A549 (cell line): Measurements from ENCODE around the gene PSMA7. TPM values are rescaled to one million over a fixed set of nuclear protein-coding genes. Genes with fewer than 3 reads are reported as not detected.
A peak's percentile ranks its signal among the peaks of the same experiment; 100 is the strongest.

Experiments
- ATAC-seq, 2 experiments: fragments of 200-7000 bp in 1 of 2; fragments of >200 bp in 1 of 2; cut with Nextera tagmentation in 1 of 2; cut with Tn5 transposase in 1 of 2; 3 replicates each; pipeline versions ENCODE4 v1.8.0 to v1.9.1; 2018 to 2020; ENCODE audit warnings: mild to moderate bottlenecking in 1 of 2, moderate library complexity in 1 of 2
- CTCF ChIA-PET: fragments of 300-600 bp; sonication (Branson Sonifier 250); formaldehyde crosslinking; extraction: SDS; loops from one replicate; lab custom pipeline; 2021; ENCODE audit warnings: antibody characterized with exemption, inconsistent platforms; lab: Yijun Ruan, JAX
- POLR2A ChIA-PET: fragments of 350-600 bp; formaldehyde crosslinking; extraction: SDS; loops from one replicate; lab custom pipeline; 2021; ENCODE audit warnings: antibody characterized with exemption, inconsistent platforms; lab: Yijun Ruan, JAX
- DNase-seq, 2 experiments: peaks; one replicate each; pipeline versions ENCODE4 v3.0.0 to v3.0.0-alpha.2; 2011 to 2016; ENCODE audit warnings: low read depth in 1 of 2, low spot score in 1 of 2
- FAIRE-seq: peaks from 2 replicates; lab custom pipeline; 2011; peaks lifted over from hg19 to GRCh38; lab: Jason Lieb, UNC
- H3K27ac ChIP-seq, 2 experiments: fragments of >200 bp; sonication (Bioruptor Twin); formaldehyde crosslinking; 3 replicates each; pipeline ENCODE4 v1.5.1; 2016 to 2017
- H3K4me1 ChIP-seq: fragments of >200 bp; sonication (Bioruptor Twin); formaldehyde crosslinking; 3 replicates; pipeline ENCODE4 v1.6.1; 2016
- H3K4me2 ChIP-seq: fragments of >200 bp; sonication (Bioruptor Twin); formaldehyde crosslinking; 3 replicates; pipeline ENCODE4 v1.6.1; 2016
- H3K4me3 ChIP-seq: fragments of >200 bp; sonication (Bioruptor Twin); formaldehyde crosslinking; 3 replicates; pipeline ENCODE4 v1.5.1; 2016
- H3K9me3 ChIP-seq: fragments of >200 bp; sonication (Bioruptor Twin); formaldehyde crosslinking; 3 replicates; pipeline ENCODE4 v1.6.1; 2016
- BHLHE40 ChIP-seq: IDR thresholded peaks from 2 replicates; pipeline ENCODE4 v1.6.1; 2012; ENCODE audit warnings: low read depth, low read length, inconsistent platforms
- CBX2 ChIP-seq: fragments of 200-600 bp; sonication (generic); IDR thresholded peaks from 2 replicates; pipeline ENCODE4 v1.6.1; 2016; ENCODE audit warnings: low read depth, mild to moderate bottlenecking, borderline replicate concordance
- CEBPB ChIP-seq, 2 experiments: fragments of >200 bp in 1 of 2; sonication (Bioruptor Twin) in 1 of 2; formaldehyde crosslinking in 1 of 2; IDR thresholded peaks; 2 replicates each; pipeline ENCODE4 v1.6.1; 2012 to 2016
- CHD4 ChIP-seq: fragments of 200-600 bp; sonication (generic); IDR thresholded peaks from 2 replicates; pipeline ENCODE4 v1.6.1; 2016; ENCODE audit warnings: antibody characterized with exemption, mild to moderate bottlenecking, borderline replicate concordance
- GATA3 ChIP-seq: IDR thresholded peaks from 2 replicates; pipeline ENCODE4 v1.6.1; 2012; ENCODE audit warnings: borderline replicate concordance
- HEYL ChIP-seq: fragments of 250-450 bp; sonication (Bioruptor Pico); IDR thresholded peaks from 2 replicates; pipeline ENCODE4 v1.8.0; 2021; ENCODE audit warnings: mild to moderate bottlenecking, moderate library complexity
- JUNB ChIP-seq: fragments of >200 bp; sonication (Bioruptor Twin); formaldehyde crosslinking; IDR thresholded peaks from 2 replicates; pipeline ENCODE4 v1.6.1; 2016
- KDM5A ChIP-seq: fragments of 200-600 bp; sonication (generic); IDR thresholded peaks from 2 replicates; pipeline ENCODE4 v1.6.1; 2016; ENCODE audit warnings: antibody characterized with exemption, mild to moderate bottlenecking
- POLR2A ChIP-seq: IDR thresholded peaks from 2 replicates; pipeline ENCODE4 v1.6.1; 2012; ENCODE audit warnings: mild to moderate bottlenecking, low read length
- RAD21 ChIP-seq, 2 experiments: fragments of >200 bp in 1 of 2; sonication (Bioruptor Twin) in 1 of 2; formaldehyde crosslinking in 1 of 2; IDR thresholded peaks in 1 of 2; conservative IDR thresholded peaks in 1 of 2; 2 replicates in 1 of 2; 3 replicates in 1 of 2; pipeline ENCODE4 v1.6.1; 2012 to 2018; ENCODE audit warnings: inconsistent platforms in 1 of 2
- RCOR1 ChIP-seq: fragments of 150-350 bp; IDR thresholded peaks from 2 replicates; pipeline ENCODE4 v1.6.1; 2014; ENCODE audit warnings: antibody characterized with exemption, low read length, low read depth
- USF2 ChIP-seq: fragments of 450-650 bp; IDR thresholded peaks from 2 replicates; pipeline ENCODE4 v1.6.1; 2014; ENCODE audit warnings: antibody characterized with exemption
- WGBS: methylation state at CpG from one replicate; pipeline ENCODE4 v1.1.6; 2017; ENCODE audit errors: missing lambda C conversion rate; 5-methylcytosine and 5-hydroxymethylcytosine counted together
- polyA plus RNA-seq, 4 experiments: library from polyadenylated mRNA; depleted of rRNA in 3 of 4; stranded (reverse); fragments of >200 nt; fragmentation: RNase III in 1 of 4; extraction: RNeasy Plus Mini Kit Qiagen cat#74134 plus additional on column Dnase treatment in 1 of 4; gene quantifications; 2 replicates in 3 of 4; 3 replicates in 1 of 4; pipeline ENCODE4 v1.2.3, GENCODE V29; 2011 to 2017
- TF ChIP-seq, protein P1 (sequence below): fragments of 200-600 bp; sonication (generic); IDR thresholded peaks from 2 replicates; pipeline ENCODE4 v1.6.1; 2016; ENCODE audit warnings: antibody characterized with exemption, mild to moderate bottlenecking, moderate library complexity
- TF ChIP-seq, protein P2 (sequence below): fragments of >200 bp; sonication (Bioruptor Twin); formaldehyde crosslinking; IDR thresholded peaks from 3 replicates; pipeline ENCODE4 v1.6.1; 2016
- TF ChIP-seq, protein P3 (sequence below): fragments of 150-350 bp; IDR thresholded peaks from 2 replicates; pipeline ENCODE4 v1.6.1; 2014; ENCODE audit warnings: low read depth, mild to moderate bottlenecking, low read length
- TF ChIP-seq, protein P4 (sequence below): fragments of 250-450 bp; sonication (Bioruptor Pico); IDR thresholded peaks from 2 replicates; pipeline ENCODE4 v1.5.0; 2021; ENCODE audit warnings: mild to moderate bottlenecking, moderate library complexity, borderline replicate concordance

The PSMA7 gene
- polyA plus RNA-seq, 2 of the 4 experiments (the other 2 are of a cell fraction): 511 to 562 TPM

GRCh38 chr20:62186887-62187866 lies 44.0 kb upstream of the PSMA7 start (continued):
- TF ChIP-seq, protein P1, sequence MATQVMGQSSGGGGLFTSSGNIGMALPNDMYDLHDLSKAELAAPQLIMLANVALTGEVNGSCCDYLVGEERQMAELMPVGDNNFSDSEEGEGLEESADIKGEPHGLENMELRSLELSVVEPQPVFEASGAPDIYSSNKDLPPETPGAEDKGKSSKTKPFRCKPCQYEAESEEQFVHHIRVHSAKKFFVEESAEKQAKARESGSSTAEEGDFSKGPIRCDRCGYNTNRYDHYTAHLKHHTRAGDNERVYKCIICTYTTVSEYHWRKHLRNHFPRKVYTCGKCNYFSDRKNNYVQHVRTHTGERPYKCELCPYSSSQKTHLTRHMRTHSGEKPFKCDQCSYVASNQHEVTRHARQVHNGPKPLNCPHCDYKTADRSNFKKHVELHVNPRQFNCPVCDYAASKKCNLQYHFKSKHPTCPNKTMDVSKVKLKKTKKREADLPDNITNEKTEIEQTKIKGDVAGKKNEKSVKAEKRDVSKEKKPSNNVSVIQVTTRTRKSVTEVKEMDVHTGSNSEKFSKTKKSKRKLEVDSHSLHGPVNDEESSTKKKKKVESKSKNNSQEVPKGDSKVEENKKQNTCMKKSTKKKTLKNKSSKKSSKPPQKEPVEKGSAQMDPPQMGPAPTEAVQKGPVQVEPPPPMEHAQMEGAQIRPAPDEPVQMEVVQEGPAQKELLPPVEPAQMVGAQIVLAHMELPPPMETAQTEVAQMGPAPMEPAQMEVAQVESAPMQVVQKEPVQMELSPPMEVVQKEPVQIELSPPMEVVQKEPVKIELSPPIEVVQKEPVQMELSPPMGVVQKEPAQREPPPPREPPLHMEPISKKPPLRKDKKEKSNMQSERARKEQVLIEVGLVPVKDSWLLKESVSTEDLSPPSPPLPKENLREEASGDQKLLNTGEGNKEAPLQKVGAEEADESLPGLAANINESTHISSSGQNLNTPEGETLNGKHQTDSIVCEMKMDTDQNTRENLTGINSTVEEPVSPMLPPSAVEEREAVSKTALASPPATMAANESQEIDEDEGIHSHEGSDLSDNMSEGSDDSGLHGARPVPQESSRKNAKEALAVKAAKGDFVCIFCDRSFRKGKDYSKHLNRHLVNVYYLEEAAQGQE: no peak
- TF ChIP-seq CEBPB (IDR thresholded peaks at IDR 0.05) (no peak), POLR2A (no peak), RCOR1 (no peak), CBX2 (no peak)

DNA sequence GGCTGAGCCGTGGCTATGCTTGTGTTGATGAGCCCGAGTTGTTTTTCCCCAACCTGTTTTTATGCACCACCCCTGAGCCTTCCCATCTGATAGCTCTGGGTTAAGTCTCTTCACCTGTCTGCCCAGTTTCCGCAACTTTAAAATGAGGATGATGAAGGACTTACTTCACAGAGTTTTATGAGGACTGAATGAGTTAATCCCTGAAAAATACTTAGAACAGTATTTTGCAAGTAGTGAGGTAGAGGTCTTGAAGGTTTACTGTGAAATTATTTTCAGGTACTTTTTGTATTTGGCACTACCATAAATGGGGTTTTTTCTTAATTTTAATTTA lies 42.9 kb upstream of the PSMA7 start:
- Histone ChIP-seq H3K4me2 (no peak overlapping the region), H3K4me1 (peaks cover 21% of the 10 kb centered on the region; the same call in 2 of the 3 replicates), H3K9me3 (no peaks in the 10 kb centered on the region), H3K4me3 (no peak overlapping the region), H3K27ac (no peak overlapping the region)
- 79% methylated on average over 3 of the region's 3 CpGs for WGBS
- FAIRE-seq: no peak
- no peak for TF ChIP-seq BHLHE40
- TF ChIP-seq GATA3: no peak
- TF ChIP-seq USF2: no peak
- TF ChIP-seq CHD4: no peak
- TF ChIP-seq RAD21 (conservative IDR thresholded peaks at IDR 0.05 in 1 of 2, IDR thresholded peaks at IDR 0.05 in 1 of 2): no peak
- TF ChIP-seq KDM5A: no peak
- TF ChIP-seq, protein P2, sequence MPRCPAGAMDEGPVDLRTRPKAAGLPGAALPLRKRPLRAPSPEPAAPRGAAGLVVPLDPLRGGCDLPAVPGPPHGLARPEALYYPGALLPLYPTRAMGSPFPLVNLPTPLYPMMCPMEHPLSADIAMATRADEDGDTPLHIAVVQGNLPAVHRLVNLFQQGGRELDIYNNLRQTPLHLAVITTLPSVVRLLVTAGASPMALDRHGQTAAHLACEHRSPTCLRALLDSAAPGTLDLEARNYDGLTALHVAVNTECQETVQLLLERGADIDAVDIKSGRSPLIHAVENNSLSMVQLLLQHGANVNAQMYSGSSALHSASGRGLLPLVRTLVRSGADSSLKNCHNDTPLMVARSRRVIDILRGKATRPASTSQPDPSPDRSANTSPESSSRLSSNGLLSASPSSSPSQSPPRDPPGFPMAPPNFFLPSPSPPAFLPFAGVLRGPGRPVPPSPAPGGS: no peak
- TF ChIP-seq, protein P3, sequence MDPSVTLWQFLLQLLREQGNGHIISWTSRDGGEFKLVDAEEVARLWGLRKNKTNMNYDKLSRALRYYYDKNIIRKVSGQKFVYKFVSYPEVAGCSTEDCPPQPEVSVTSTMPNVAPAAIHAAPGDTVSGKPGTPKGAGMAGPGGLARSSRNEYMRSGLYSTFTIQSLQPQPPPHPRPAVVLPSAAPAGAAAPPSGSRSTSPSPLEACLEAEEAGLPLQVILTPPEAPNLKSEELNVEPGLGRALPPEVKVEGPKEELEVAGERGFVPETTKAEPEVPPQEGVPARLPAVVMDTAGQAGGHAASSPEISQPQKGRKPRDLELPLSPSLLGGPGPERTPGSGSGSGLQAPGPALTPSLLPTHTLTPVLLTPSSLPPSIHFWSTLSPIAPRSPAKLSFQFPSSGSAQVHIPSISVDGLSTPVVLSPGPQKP: no peak
- TF ChIP-seq JUNB: no peak
- ChIA-PET CTCF (no interaction called here), POLR2A (no interaction called here)
- ATAC-seq: no peak
- no peak for DNase-seq

DNA sequence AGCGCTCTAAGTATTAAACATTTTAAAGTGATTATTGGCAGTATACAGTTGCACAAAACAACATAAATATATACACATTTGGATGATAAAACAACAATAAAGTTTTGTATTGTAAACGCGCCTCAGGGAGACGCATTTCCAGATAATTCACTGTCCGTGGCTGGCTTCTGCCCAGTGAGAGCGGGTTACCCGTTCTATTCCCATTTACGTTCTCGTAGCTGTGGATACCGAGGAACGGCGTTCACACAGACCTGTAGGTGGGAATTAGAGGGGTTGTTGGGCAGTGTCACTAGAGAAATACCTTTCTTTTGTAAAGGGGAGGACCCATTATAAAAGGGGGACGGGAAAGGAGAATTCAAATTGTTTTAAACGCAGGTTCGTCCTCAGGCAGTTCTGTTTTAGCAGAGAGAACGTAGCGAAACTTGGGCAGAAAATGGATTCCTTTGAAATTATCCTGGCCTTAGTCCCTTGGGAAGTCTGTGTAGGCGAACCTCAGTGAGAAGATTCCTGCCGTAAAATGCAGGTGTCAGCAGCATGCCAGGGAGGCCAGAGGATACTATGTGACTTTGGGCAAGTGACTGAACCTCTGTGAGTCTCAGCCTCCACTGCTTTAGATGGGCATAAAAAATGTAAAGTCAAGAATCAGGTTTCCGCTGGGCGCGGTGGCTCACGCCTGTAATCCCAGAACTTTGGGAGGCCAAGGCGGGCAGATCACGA lies 40.4 kb upstream of the PSMA7 start:
- Histone ChIP-seq H3K27ac (peak overlapping the region; percentile 85 to 97), H3K4me2 (peak overlapping the region; percentile 78), H3K4me1 (peaks cover 21% of the 10 kb centered on the region; the same call in 2 of the 3 replicates), H3K4me3 (peak overlapping the region; percentile 64), H3K9me3 (no peaks in the 10 kb centered on the region)
- TF ChIP-seq HEYL (CRISPR knock-in tag): no peak
- TF ChIP-seq BHLHE40: no peak
- TF ChIP-seq, protein P4, sequence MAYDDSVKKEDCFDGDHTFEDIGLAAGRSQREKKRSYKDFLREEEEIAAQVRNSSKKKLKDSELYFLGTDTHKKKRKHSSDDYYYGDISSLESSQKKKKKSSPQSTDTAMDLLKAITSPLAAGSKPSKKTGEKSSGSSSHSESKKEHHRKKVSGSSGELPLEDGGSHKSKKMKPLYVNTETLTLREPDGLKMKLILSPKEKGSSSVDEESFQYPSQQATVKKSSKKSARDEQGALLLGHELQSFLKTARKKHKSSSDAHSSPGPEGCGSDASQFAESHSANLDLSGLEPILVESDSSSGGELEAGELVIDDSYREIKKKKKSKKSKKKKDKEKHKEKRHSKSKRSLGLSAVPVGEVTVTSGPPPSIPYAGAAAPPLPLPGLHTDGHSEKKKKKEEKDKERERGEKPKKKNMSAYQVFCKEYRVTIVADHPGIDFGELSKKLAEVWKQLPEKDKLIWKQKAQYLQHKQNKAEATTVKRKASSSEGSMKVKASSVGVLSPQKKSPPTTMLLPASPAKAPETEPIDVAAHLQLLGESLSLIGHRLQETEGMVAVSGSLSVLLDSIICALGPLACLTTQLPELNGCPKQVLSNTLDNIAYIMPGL (CRISPR knock-in tag): no peak
- 26% methylated on average over 25 of the region's 25 CpGs for WGBS
- FAIRE-seq: no peak
- ChIA-PET CTCF (interaction anchor here (0.5 kb wide), 1 partner anchor 91 kb away, joined by 3 read pairs; no protein-coding TSS in a partner anchor), POLR2A (interaction anchor here (0.9 kb wide), 1 partner anchor 119 kb away, joined by 9 read pairs; no protein-coding TSS in a partner anchor)
- peak in 1 of 2 experiments; percentile 25 for DNase-seq
- ATAC-seq: no peak
